Epithelial cell of alveolus of lung (primary cell): Measurements from ENCODE around the gene SCD. TPM values are rescaled to one million over a fixed set of nuclear protein-coding genes. Genes with fewer than 3 reads are reported as not detected.

Experiments used
- total RNA-seq: library from RNA; depleted of rRNA; stranded (reverse); fragments of >200 nt; gene quantifications from 2 replicates; pipeline ENCODE4 v1.2.1, GENCODE V29; 2015

The SCD gene
- total RNA-seq: 122 and 749 TPM in 2 replicates

DNA sequence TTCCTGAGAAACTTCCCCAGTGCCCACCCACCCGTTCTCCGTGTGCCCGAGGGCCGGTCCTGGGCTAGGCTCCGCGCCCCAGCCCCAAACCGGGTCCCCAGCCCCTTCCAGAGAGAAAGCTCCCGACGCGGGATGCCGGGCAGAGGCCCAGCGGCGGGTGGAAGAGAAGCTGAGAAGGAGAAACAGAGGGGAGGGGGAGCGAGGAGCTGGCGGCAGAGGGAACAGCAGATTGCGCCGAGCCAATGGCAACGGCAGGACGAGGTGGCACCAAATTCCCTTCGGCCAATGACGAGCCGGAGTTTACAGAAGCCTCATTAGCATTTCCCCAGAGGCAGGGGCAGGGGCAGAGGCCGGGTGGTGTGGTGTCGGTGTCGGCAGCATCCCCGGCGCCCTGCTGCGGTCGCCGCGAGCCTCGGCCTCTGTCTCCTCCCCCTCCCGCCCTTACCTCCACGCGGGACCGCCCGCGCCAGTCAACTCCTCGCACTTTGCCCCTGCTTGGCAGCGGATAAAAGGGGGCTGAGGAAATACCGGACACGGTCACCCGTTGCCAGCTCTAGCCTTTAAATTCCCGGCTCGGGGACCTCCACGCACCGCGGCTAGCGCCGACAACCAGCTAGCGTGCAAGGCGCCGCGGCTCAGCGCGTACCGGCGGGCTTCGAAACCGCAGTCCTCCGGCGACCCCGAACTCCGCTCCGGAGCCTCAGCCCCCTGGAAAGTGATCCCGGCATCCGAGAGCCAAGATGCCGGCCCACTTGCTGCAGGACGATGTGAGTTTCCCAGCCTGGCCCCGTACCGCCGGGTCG, at the start of gene SCD:
Gene SCD (plus strand): TSS at position 469 of the 803 bp plus-strand sequence. CDS start 272 bp downstream, at position 741.

DNA sequence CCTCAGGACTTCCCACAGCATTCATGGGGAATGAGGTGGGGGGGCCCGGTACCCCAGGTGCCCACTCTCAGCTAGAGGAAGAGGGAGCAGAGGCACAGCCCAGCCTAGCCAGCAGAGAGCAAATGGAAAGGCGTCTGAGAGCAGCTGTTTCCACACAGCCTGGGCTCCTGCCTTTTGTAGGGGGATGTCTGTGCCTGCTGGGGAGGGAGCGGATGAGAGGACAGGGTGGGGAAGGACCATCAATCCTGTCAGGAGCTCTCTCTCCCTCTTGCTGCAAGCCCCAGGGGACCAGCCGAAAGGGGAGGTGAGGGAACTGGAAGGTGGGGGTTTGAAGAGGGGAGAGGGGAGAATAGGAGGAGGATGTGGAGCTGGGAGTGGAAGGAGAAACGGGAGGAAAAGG, 17.0 kb upstream of the SCD start, which contains the start of gene PKD2L1:
Gene PKD2L1 (minus strand): TSS at position 150 of the 400 bp plus-strand sequence. CDS start 125 bp downstream, at position 25.

Other genes with a start within 250 kb of the SCD start
- 17.2 and 28.1 TPM in 2 replicates for gene ERLIN1, start 161.2 kb upstream of the SCD start, total RNA-seq
- 10.7 and 14.6 TPM in 2 replicates for gene CHUK, start 117.6 kb upstream of the SCD start, total RNA-seq
- gene CWF19L1, start 79.6 kb upstream of the SCD start, total RNA-seq: 20.7 and 21.9 TPM in 2 replicates
- gene BLOC1S2, start 60.6 kb upstream of the SCD start, total RNA-seq: 32.7 and 60.9 TPM in 2 replicates
- not detected in 2 replicates for gene PKD2L1, start 17.0 kb upstream of the SCD start, total RNA-seq
- gene WNT8B, start 115.8 kb downstream of the SCD start, total RNA-seq: not detected in 2 replicates
- gene SEC31B, start 172.6 kb downstream of the SCD start, total RNA-seq: 0.39 and 5.7 TPM in 2 replicates
- 147 and 232 TPM in 2 replicates for gene NDUFB8, start 182.6 kb downstream of the SCD start, total RNA-seq
- gene HIF1AN, start 188.7 kb downstream of the SCD start, total RNA-seq: 5.9 and 15.1 TPM in 2 replicates